Effector memory CD4-positive, alpha-beta T cell (primary cell): ENCODE results near the gene FAM171A2.
"Not testable (repeated sequence)": the region's sequence is repeated elsewhere in the genome, so short reads cannot be mapped to it uniquely, and the experiment has no call there.

Experiments used
- DNase-seq, 3 donors: peaks; one replicate each; pipeline ENCODE4 v3.0.0-alpha.2; 2020
- H3K27ac ChIP-seq: 2 replicates; pipeline ENCODE4 v1.7.0; 2013; ENCODE audit warnings: mild to moderate bottlenecking, low read length, moderate library complexity; ENCODE audit not compliant: insufficient read depth, poor library complexity, severe bottlenecking
- H3K27me3 ChIP-seq: replicated peaks from 2 replicates; pipeline ENCODE4 v1.7.0; 2013; ENCODE audit warnings: mild to moderate bottlenecking, low read length; ENCODE audit not compliant: insufficient read depth, control insufficient read depth, poor library complexity, severe bottlenecking
- H3K36me3 ChIP-seq: 2 replicates; pipeline ENCODE4 v1.7.0; 2013; ENCODE audit warnings: mild to moderate bottlenecking, low read length, moderate library complexity; ENCODE audit not compliant: control insufficient read depth, insufficient read depth
- H3K4me1 ChIP-seq: 2 replicates; pipeline ENCODE4 v1.7.0; 2013; ENCODE audit warnings: low read length, mild to moderate bottlenecking; ENCODE audit not compliant: control insufficient read depth, insufficient read depth, poor library complexity, severe bottlenecking
- H3K4me3 ChIP-seq: 2 replicates; pipeline ENCODE4 v1.7.0; 2013; ENCODE audit warnings: low read length, low read depth, mild to moderate bottlenecking; ENCODE audit not compliant: insufficient read depth, poor library complexity, severe bottlenecking
- H3K9me3 ChIP-seq: 2 replicates; pipeline ENCODE4 v1.7.0; 2013; ENCODE audit warnings: mild to moderate bottlenecking, low read length, moderate library complexity; ENCODE audit not compliant: control insufficient read depth

Gene FAM171A2

GRCh38 chr17:44394833-44395232 is 31.2 kb upstream of the FAM171A2 start:
- Histone ChIP-seq H3K27me3 (no peaks in the 10 kb centered on the region), H3K36me3 (peaks cover 25% of the 10 kb centered on the region), H3K4me3 (no peak overlapping the region), H3K9me3 (no peaks in the 10 kb centered on the region), H3K4me1 (no peaks in the 10 kb centered on the region), H3K27ac (no peak overlapping the region)
- no peak for DNase-seq

- not testable (repeated sequence) for H3K4me3 ChIP-seq
Observed at GRCh38 chr17:44394112-44394511, 30.5 kb upstream of the FAM171A2 start.

GRCh38 chr17:44390250-44390870 is 26.7 kb upstream of the FAM171A2 start:
- no peaks in the 10 kb centered on the region for H3K27me3 ChIP-seq
- H3K9me3 ChIP-seq, result no peaks in the 10 kb centered on the region
- no peak overlapping the region for H3K27ac ChIP-seq
- no peak overlapping the region for H3K4me3 ChIP-seq
- no peak for DNase-seq
- H3K4me1 ChIP-seq, result peaks cover 8% of the 10 kb centered on the region
- no peaks in the 10 kb centered on the region for H3K36me3 ChIP-seq

More at GRCh38 chr17:44394112-44394511, 30.5 kb upstream of the FAM171A2 start:
- H3K36me3 ChIP-seq, result peaks cover 18% of the 10 kb centered on the region
- not testable (repeated sequence) for H3K9me3 ChIP-seq, H3K27me3 ChIP-seq, H3K27ac ChIP-seq, DNase-seq, H3K4me1 ChIP-seq

GRCh38 chr17:44389723-44390202 is 26.1 kb upstream of the FAM171A2 start:
- Histone ChIP-seq H3K9me3 (no peaks in the 10 kb centered on the region), H3K27ac (no peak overlapping the region), H3K4me1 (peaks cover 13% of the 10 kb centered on the region), H3K36me3 (no peaks in the 10 kb centered on the region), H3K27me3 (peaks cover 4% of the 10 kb centered on the region), H3K4me3 (no peak overlapping the region)
- DNase-seq, result no peak

GRCh38 chr17:44389281-44389680 is 25.6 kb upstream of the FAM171A2 start, which contains the start of gene ITGA2B:
ITGA2B (minus strand) TSS chr17:44389649; CDS start chr17:44389473, 176 bp downstream.
- no peak within 1 kb of the TSS for H3K27ac ChIP-seq
- H3K36me3 ChIP-seq, result no peaks in the 10 kb centered on the region
- peaks cover 7% of the 10 kb centered on the region for H3K27me3 ChIP-seq
- DNase-seq, result no peak
- no peak within 1 kb of the TSS for H3K4me3 ChIP-seq
- H3K4me1 ChIP-seq, result peaks cover 17% of the 10 kb centered on the region
- no peaks in the 10 kb centered on the region for H3K9me3 ChIP-seq

GRCh38 chr17:44387804-44388203 is 24.2 kb upstream of the FAM171A2 start:
- Histone ChIP-seq H3K27ac (no peak overlapping the region), H3K9me3 (no peaks in the 10 kb centered on the region), H3K27me3 (peaks cover 7% of the 10 kb centered on the region), H3K4me3 (no peak overlapping the region), H3K4me1 (peaks cover 17% of the 10 kb centered on the region), H3K36me3 (no peaks in the 10 kb centered on the region)
- no peak for DNase-seq

GRCh38 chr17:44386182-44386525 is 22.5 kb upstream of the FAM171A2 start:
- H3K36me3 ChIP-seq, result no peaks in the 10 kb centered on the region
- no peak overlapping the region for H3K27ac ChIP-seq
- DNase-seq, result no peak
- peaks cover 7% of the 10 kb centered on the region for H3K27me3 ChIP-seq
- peaks cover 17% of the 10 kb centered on the region for H3K4me1 ChIP-seq
- H3K4me3 ChIP-seq, result peak overlapping the region; percentile 55
- no peaks in the 10 kb centered on the region for H3K9me3 ChIP-seq

GRCh38 chr17:44385287-44386181 is 21.9 kb upstream of the FAM171A2 start:
- Histone ChIP-seq H3K4me3 (peak overlapping the region; percentile 55), H3K27ac (peak overlapping the region; percentile 32)
- peak; percentile 72 to 75 (median 74) for DNase-seq

GRCh38 chr17:44384823-44385286 is 21.2 kb upstream of the FAM171A2 start:
- no peak for DNase-seq
- H3K4me1 ChIP-seq, result peaks cover 17% of the 10 kb centered on the region
- H3K27ac ChIP-seq, result no peak overlapping the region
- H3K9me3 ChIP-seq, result no peaks in the 10 kb centered on the region
- no peaks in the 10 kb centered on the region for H3K36me3 ChIP-seq
- H3K27me3 ChIP-seq, result peaks cover 7% of the 10 kb centered on the region
- H3K4me3 ChIP-seq, result peak overlapping the region; percentile 55

More at GRCh38 chr17:44385287-44386181, 21.9 kb upstream of the FAM171A2 start:
- Histone ChIP-seq H3K4me1 (peaks cover 17% of the 10 kb centered on the region), H3K9me3 (no peaks in the 10 kb centered on the region), H3K36me3 (no peaks in the 10 kb centered on the region), H3K27me3 (peaks cover 7% of the 10 kb centered on the region)
